GM12872 (cell line): ENCODE results near the gene COL6A3.

Experiments
- TF ChIP-seq, protein P1 (sequence below): IDR thresholded peaks from 3 replicates; pipeline ENCODE4 v1.5.1; 2011; ENCODE audit warnings: low read depth, mild to moderate bottlenecking, low read length, moderate library complexity; ENCODE audit not compliant: insufficient read depth

Gene COL6A3

DNA sequence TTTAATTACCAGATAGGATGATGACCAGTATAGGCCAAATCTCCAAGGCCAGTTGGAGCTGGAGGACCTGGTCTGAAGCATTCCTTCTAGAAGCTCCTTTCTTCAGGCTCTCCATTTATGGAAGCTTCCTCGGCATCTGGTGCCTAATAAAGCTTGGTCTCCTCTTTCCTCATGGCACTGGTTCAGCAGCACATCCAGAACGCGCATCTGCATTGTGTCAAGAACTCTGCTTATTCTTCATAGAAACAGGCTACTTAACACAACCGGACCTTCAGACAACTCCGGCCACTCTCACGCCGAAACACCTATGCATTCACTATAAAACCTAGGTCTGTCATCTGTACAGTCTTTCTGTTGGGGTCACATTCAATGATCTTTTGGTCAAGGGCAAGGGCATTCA is 99.8 kb downstream of the COL6A3 start:
- TF ChIP-seq, protein P1, sequence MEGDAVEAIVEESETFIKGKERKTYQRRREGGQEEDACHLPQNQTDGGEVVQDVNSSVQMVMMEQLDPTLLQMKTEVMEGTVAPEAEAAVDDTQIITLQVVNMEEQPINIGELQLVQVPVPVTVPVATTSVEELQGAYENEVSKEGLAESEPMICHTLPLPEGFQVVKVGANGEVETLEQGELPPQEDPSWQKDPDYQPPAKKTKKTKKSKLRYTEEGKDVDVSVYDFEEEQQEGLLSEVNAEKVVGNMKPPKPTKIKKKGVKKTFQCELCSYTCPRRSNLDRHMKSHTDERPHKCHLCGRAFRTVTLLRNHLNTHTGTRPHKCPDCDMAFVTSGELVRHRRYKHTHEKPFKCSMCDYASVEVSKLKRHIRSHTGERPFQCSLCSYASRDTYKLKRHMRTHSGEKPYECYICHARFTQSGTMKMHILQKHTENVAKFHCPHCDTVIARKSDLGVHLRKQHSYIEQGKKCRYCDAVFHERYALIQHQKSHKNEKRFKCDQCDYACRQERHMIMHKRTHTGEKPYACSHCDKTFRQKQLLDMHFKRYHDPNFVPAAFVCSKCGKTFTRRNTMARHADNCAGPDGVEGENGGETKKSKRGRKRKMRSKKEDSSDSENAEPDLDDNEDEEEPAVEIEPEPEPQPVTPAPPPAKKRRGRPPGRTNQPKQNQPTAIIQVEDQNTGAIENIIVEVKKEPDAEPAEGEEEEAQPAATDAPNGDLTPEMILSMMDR = no peak

DNA sequence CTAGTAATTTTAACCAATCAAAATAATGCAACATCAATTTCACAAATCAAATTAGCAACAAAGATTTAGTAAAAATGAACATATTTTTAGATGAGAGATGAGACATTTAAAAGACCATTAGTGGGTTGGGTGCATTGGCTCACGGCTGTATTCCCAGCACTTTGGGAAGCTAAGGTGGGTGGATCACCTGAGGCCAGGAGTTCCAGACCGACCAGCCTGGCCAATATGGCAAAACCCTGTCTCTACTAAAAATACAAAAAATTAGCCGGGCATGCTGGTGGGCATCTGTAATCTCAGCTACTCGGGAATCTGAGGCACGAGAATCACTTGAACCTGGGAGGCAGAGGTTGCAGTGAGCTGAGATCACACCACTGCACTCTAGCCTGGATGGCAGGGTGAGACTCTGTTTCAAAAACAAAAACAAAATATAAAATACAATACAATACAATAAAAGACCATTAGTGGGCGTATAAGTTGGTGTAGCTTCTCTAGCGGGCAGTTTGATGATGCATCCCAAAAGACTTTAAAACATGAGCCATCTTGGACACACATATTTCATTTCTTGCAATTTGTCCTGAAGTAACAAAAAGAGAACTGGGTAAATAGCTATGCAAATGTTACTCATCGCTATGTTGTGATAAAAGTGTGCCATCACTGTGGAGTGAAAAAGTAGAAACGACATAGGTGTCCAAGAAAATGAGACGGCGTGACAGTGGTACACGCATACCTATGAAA is 101.8 kb downstream of the COL6A3 start:
- TF ChIP-seq, protein P1 = no peak

DNA sequence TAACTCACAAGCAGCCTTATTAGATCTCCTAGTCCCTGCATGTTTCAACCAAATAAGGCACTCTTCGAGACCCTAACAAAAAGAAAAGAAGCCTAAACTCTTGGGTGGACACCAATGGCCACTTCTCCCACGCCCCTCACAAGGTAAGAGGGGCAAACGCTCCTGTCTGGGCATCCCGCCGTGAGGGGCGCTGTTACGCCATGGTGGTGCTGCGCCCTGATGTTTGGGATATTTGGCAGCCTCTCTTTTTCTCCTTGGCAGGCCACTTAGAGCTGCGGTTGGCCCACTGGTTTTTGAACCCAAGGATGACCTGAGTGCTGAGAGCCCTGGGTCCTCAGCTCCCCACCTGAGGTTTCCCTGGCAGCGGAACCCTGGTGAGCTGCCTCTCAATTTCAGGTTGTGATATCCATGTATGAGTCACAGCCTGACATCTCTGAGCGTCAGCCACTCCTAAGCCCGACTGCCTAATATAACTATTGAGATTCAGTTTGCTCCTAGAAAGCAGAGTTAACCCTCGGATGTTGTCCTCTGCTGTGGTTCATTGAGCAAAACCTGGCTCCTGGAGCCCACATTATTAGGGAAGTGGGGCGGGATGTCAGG is 103.3 kb downstream of the COL6A3 start:
- TF ChIP-seq, protein P1 = no peak

DNA sequence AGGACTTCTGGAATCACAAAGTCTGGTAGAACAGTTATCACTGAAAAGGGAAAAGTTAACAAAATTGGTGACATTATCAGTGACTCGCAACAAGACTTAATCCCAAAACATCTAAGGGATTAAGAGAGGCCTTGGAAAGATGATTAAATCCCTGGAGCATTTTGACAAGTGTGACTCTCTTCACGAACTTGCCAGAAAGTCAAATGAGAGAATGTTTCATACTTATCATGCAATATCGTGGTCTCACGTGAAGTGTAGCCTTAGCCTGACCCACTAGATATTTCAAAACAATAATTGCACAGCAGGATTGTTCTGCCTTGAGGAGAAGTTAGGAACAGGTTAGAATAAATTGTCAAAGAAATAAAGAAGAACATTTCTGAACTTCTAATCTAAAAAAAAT is 104.5 kb downstream of the COL6A3 start:
- TF ChIP-seq, protein P1 = no peak

DNA sequence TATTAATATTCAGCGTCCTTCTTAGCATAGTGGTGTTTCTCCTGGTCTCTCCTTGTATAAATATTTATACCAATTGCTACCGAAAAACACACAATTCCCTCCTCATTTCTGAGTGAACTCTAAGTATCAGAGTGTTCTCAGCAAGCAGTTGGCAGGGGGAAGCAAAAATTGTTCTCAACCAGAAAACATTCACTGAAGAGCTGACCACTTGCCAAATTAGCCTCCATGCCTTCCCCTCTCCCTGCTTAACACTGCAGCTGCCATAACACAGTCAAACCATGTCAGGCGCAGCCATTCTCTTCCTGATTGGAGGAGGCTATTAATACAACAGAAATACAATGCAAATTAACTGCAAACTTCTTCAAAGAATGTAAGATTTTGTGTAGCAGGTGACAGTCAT is 105.0 kb downstream of the COL6A3 start:
- TF ChIP-seq, protein P1 = no peak

DNA sequence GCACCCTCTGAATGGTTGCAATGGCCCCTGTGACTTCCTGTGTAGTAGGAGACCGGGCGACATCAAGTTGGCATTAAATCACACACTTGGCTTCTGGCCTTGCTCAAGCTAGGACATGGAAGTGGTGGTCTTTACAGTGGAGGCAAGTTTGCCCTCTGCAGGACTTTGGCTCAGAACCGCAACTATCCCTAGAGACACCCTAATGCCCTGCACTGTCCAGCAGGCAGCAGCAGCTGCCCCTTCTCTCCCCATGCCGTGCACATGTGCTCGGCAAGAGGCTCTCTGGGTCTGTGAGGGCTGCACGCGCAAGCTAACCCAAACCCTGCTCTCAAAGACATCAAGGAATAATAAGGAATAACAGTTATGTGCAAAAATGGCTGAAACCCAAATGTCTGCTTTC is 106.5 kb downstream of the COL6A3 start:
- TF ChIP-seq, protein P1 = no peak

DNA sequence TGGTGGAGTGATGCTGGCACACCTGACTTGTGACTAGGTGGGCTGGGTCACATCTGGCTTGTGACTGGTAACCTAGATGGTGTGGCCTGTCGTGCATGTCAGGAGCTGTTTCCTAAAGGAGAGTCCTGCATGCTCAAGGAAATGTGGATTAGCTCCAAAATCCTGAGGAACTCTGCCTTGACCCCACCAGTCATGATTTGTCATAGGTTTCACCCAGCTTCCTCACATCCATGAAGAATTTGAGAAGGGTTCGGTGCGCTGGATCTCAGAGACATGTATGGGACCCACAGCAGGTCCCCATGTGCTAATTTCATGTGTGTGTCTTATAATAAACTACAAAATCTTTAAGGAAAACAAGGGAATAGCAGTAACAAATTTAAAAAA is 107.2 kb downstream of the COL6A3 start:
- TF ChIP-seq, protein P1 = no peak
